ENCODE measurements around the gene AMH. TPM values are rescaled to one million over a fixed set of nuclear protein-coding genes. Genes with fewer than 3 reads are reported as not detected.

Gene AMH
- total RNA-seq, 2 experiments from 2014 or later: 14.8 to 49.7 TPM

- peaks cover 29% of the 10 kb centered on the region for H4K20me1 ChIP-seq (ENCODE audit: insufficient read depth, low read length)
- no TSS peak for BruUV-seq (replicated peaks)
- no peak for TF ChIP-seq CTCF (conservative IDR thresholded peaks at IDR 0.05; ENCODE audit: low read length)
- no peak for TF ChIP-seq EZH2phosphoT487 (IDR thresholded peaks at IDR 0.05; ENCODE audit: borderline replicate concordance, low read depth, low read length)
- no peak overlapping the region for H2AFZ ChIP-seq (ENCODE audit: low read length)
- H3K4me3 ChIP-seq (ENCODE audit: low read depth, low read length, poor library complexity, severe bottlenecking): no peak overlapping the region
- intact Hi-C loops (cut with micrococcal nuclease; ENCODE audit: unreplicated experiment): no loop called here
- H3K4me1 ChIP-seq (ENCODE audit: insufficient read depth, low read length, poor library complexity, severe bottlenecking): peaks cover 24% of the 10 kb centered on the region
- H3K79me2 ChIP-seq (ENCODE audit: insufficient read depth, low read depth, low read length): peaks cover 46% of the 10 kb centered on the region
- H3K9me3 ChIP-seq (ENCODE audit: low read length): no peaks in the 10 kb centered on the region
- H3K27ac ChIP-seq (ENCODE audit: low read depth, low read length, poor library complexity, severe bottlenecking): no peak overlapping the region
- POLR2A ChIA-PET: no interaction called here
- peaks cover 98% of the 10 kb centered on the region for H3K36me3 ChIP-seq (ENCODE audit: insufficient read depth, low read length)
- no peaks in the 10 kb centered on the region for H3K9me2 ChIP-seq (ENCODE audit: insufficient read depth, low read length)
- H3K4me2 ChIP-seq (ENCODE audit: low read length): no peak overlapping the region
- CTCF ChIA-PET (ENCODE audit: unreplicated experiment): no interaction called here
- DNase-seq (ENCODE audit: low spot score): no peak
Observed at GRCh38 chr19:2244125-2244411, 5.1 kb upstream of the AMH start.

GRCh38 chr19:2244486-2244885 is 4.6 kb upstream of the AMH start:
- H3K4me1 ChIP-seq (ENCODE audit: insufficient read depth, low read length, poor library complexity, severe bottlenecking): peaks cover 23% of the 10 kb centered on the region
- intact Hi-C loops (cut with micrococcal nuclease; ENCODE audit: unreplicated experiment): no loop called here
- CTCF ChIA-PET (ENCODE audit: unreplicated experiment): no interaction called here

GRCh38 chr19:2245273-2245672 is 3.9 kb upstream of the AMH start:
- H3K9me2 ChIP-seq (ENCODE audit: insufficient read depth, low read length): no peaks in the 10 kb centered on the region
- no peaks in the 10 kb centered on the region for H3K9me3 ChIP-seq (ENCODE audit: low read length)
- H3K79me2 ChIP-seq (ENCODE audit: insufficient read depth, low read depth, low read length): peaks cover 34% of the 10 kb centered on the region
- DNase-seq (ENCODE audit: low spot score): no peak
- H3K4me1 ChIP-seq (ENCODE audit: insufficient read depth, low read length, poor library complexity, severe bottlenecking): peaks cover 19% of the 10 kb centered on the region
- no peak overlapping the region for H3K4me3 ChIP-seq (ENCODE audit: low read depth, low read length, poor library complexity, severe bottlenecking)
- peaks cover 86% of the 10 kb centered on the region for H3K36me3 ChIP-seq (ENCODE audit: insufficient read depth, low read length)
- TF ChIP-seq EZH2phosphoT487 (IDR thresholded peaks at IDR 0.05; ENCODE audit: borderline replicate concordance, low read depth, low read length) (no peak), CTCF (conservative IDR thresholded peaks at IDR 0.05; ENCODE audit: low read length) (no peak)
- H4K20me1 ChIP-seq (ENCODE audit: insufficient read depth, low read length): peaks cover 19% of the 10 kb centered on the region
- H2AFZ ChIP-seq (ENCODE audit: low read length): no peak overlapping the region
- no peak overlapping the region for H3K27ac ChIP-seq (ENCODE audit: low read depth, low read length, poor library complexity, severe bottlenecking)
- intact Hi-C loops (cut with micrococcal nuclease; ENCODE audit: unreplicated experiment): no loop called here
- POLR2A ChIA-PET: interaction anchor here (0.6 kb wide), 1 partner anchor 76 kb away, joined by 3 read pairs; no protein-coding TSS in a partner anchor
- H3K4me2 ChIP-seq (ENCODE audit: low read length): no peak overlapping the region
- BruUV-seq (replicated peaks): no TSS peak
- CTCF ChIA-PET (ENCODE audit: unreplicated experiment): no interaction called here

More at GRCh38 chr19:2244486-2244885, 4.6 kb upstream of the AMH start:
- Histone ChIP-seq H3K4me3 (ENCODE audit: low read depth, low read length, poor library complexity, severe bottlenecking) (no peak overlapping the region), H2AFZ (ENCODE audit: low read length) (no peak overlapping the region), H3K4me2 (ENCODE audit: low read length) (no peak overlapping the region), H3K9me3 (ENCODE audit: low read length) (no peaks in the 10 kb centered on the region), H3K9me2 (ENCODE audit: insufficient read depth, low read length) (no peaks in the 10 kb centered on the region), H4K20me1 (ENCODE audit: insufficient read depth, low read length) (peaks cover 27% of the 10 kb centered on the region), H3K79me2 (ENCODE audit: insufficient read depth, low read depth, low read length) (peaks cover 41% of the 10 kb centered on the region), H3K36me3 (ENCODE audit: insufficient read depth, low read length) (peaks cover 94% of the 10 kb centered on the region), H3K27ac (ENCODE audit: low read depth, low read length, poor library complexity, severe bottlenecking) (no peak overlapping the region)
- BruUV-seq (replicated peaks): no TSS peak
- POLR2A ChIA-PET: interaction anchor here (0.6 kb wide), 1 partner anchor 66 kb away, joined by 3 read pairs; no protein-coding TSS in a partner anchor
- DNase-seq (ENCODE audit: low spot score): no peak
- TF ChIP-seq EZH2phosphoT487 (IDR thresholded peaks at IDR 0.05; ENCODE audit: borderline replicate concordance, low read depth, low read length) (no peak), CTCF (conservative IDR thresholded peaks at IDR 0.05; ENCODE audit: low read length) (no peak)
